Type B pancreatic cell (in vitro differentiated cells): ENCODE measurements around the gene GLYAT. TPM values are rescaled to one million over a fixed set of nuclear protein-coding genes. Genes with fewer than 3 reads are reported as not detected.
A peak's percentile ranks its signal among the peaks of the same experiment; 100 is the strongest.

Experiments
- DNase-seq: peaks from one replicate; pipeline ENCODE4 v3.0.0; 2021; ENCODE audit warnings: mixed read lengths; ENCODE audit not compliant: unreplicated experiment; ENCODE audit errors: extremely low spot score
- H3K27ac Mint-ChIP-seq: 2 replicates; pipeline ENCODE4 v1.8.0; 2021; ENCODE audit warnings: mild to moderate bottlenecking, mixed read lengths
- H3K27me3 Mint-ChIP-seq: 2 replicates; pipeline ENCODE4 v1.8.0; 2021; ENCODE audit warnings: mixed read lengths
- H3K36me3 Mint-ChIP-seq: 2 replicates; pipeline ENCODE4 v1.8.0; 2021; ENCODE audit warnings: mixed read lengths
- H3K4me1 Mint-ChIP-seq: one replicate; pipeline ENCODE4 v1.8.0; 2021; ENCODE audit warnings: mixed read lengths; ENCODE audit not compliant: unreplicated experiment
- H3K4me3 Mint-ChIP-seq: 2 replicates; pipeline ENCODE4 v1.8.0; 2021; ENCODE audit warnings: mild to moderate bottlenecking, mixed read lengths
- H3K9me3 Mint-ChIP-seq: 2 replicates; pipeline ENCODE4 v1.8.0; 2021; ENCODE audit warnings: mixed read lengths
- total RNA-seq: library from RNA; stranded (reverse); gene quantifications from 2 replicates; pipeline ENCODE4 v1.2.1, GENCODE V29; 2021; ENCODE audit warnings: low replicate concordance
- TF ChIP-seq, protein P1 (sequence below): fragments of 200-600 bp; sonication (generic); conservative IDR thresholded peaks from 2 replicates; pipeline ENCODE4 v1.5.0; 2021; ENCODE audit warnings: antibody characterized with exemption, mild to moderate bottlenecking

The GLYAT gene
- total RNA-seq, 1 donor from 2014 or later = 1.6 TPM

- DNase-seq = no peak
- Mint-ChIP-seq H3K27ac (peak overlapping the region; percentile 25), H3K36me3 (no peaks in the 10 kb centered on the region), H3K27me3 (no peaks in the 10 kb centered on the region), H3K4me1 (no peaks in the 10 kb centered on the region), H3K4me3 (no peak overlapping the region), H3K9me3 (no peaks in the 10 kb centered on the region)
- TF ChIP-seq, protein P1, sequence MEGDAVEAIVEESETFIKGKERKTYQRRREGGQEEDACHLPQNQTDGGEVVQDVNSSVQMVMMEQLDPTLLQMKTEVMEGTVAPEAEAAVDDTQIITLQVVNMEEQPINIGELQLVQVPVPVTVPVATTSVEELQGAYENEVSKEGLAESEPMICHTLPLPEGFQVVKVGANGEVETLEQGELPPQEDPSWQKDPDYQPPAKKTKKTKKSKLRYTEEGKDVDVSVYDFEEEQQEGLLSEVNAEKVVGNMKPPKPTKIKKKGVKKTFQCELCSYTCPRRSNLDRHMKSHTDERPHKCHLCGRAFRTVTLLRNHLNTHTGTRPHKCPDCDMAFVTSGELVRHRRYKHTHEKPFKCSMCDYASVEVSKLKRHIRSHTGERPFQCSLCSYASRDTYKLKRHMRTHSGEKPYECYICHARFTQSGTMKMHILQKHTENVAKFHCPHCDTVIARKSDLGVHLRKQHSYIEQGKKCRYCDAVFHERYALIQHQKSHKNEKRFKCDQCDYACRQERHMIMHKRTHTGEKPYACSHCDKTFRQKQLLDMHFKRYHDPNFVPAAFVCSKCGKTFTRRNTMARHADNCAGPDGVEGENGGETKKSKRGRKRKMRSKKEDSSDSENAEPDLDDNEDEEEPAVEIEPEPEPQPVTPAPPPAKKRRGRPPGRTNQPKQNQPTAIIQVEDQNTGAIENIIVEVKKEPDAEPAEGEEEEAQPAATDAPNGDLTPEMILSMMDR = no peak
These were observed 30.8 kb upstream of the GLYAT start for GRCh38 chr11:58762284-58763119.

DNA sequence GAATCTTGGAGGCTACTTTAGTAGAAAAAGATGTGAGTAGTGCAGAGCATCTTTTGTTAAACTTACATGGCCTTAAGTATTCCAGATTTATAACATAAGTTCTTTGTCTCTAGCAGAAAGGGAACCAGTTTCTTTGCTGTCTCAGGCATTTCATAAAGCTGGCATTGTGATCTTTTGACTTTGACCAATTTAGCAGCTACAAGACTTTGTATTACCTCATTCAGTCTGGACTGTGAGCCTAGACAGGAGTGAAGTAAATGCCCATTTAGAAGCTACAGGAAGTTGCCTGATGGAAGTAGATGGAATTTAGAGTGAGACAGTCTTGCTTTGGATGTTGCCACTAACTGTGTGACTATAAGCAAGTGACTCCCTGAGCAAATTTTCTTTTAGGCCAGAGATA, 25.7 kb upstream of the GLYAT start:
- no peaks in the 10 kb centered on the region for H3K9me3 Mint-ChIP-seq

DNA sequence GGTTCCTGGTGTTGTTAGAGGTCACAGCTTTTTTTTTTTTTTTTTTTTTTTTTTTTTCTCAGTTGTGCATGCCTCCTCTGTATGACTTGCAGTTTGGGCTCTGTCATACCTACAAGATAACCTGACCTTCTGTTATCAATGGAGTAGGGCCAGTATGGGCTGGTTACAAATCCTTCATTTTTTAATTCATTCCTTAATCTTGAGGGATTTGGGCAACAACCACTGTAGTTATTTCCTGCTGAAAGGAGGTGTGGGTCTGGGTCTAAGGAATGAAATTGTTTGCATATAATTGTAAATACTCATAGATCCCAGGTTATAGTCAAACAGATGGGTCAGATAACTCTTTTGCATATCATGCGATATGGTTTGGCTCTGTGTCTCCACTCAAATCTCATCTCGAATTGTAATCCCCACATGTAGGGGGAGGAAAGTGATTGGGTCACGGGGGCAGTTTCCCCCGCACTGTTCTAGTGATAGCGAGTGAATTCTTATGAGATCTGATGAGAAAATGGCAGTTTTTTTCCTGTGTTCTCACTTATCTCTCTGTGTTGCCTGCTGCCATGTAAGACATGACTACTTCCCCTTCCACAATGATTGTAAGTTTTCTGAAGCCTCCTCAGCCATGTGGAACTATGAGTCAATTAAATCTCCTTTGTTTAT, 14.1 kb upstream of the GLYAT start:
- TF ChIP-seq, protein P1 = no peak
- no peak for DNase-seq
- no peak overlapping the region for H3K27ac Mint-ChIP-seq
- H3K36me3 Mint-ChIP-seq = no peaks in the 10 kb centered on the region
- no peak overlapping the region for H3K4me3 Mint-ChIP-seq
- H3K4me1 Mint-ChIP-seq = no peaks in the 10 kb centered on the region
- no peaks in the 10 kb centered on the region for H3K9me3 Mint-ChIP-seq
- H3K27me3 Mint-ChIP-seq = no peaks in the 10 kb centered on the region

More for the DNA sequence above, 25.7 kb upstream of the GLYAT start:
- Mint-ChIP-seq H3K27me3 (no peaks in the 10 kb centered on the region), H3K4me1 (no peaks in the 10 kb centered on the region), H3K36me3 (no peaks in the 10 kb centered on the region), H3K27ac (no peak overlapping the region), H3K4me3 (no peak overlapping the region)
- TF ChIP-seq, protein P1 = no peak
- DNase-seq = no peak

- Mint-ChIP-seq H3K9me3 (no peaks in the 10 kb centered on the region), H3K36me3 (no peaks in the 10 kb centered on the region), H3K27me3 (no peaks in the 10 kb centered on the region), H3K4me3 (no peak overlapping the region), H3K27ac (no peak overlapping the region), H3K4me1 (no peaks in the 10 kb centered on the region)
- TF ChIP-seq, protein P1 = no peak
- DNase-seq = no peak
These were observed 13.4 kb upstream of the GLYAT start for GRCh38 chr11:58744988-58745704.

DNA sequence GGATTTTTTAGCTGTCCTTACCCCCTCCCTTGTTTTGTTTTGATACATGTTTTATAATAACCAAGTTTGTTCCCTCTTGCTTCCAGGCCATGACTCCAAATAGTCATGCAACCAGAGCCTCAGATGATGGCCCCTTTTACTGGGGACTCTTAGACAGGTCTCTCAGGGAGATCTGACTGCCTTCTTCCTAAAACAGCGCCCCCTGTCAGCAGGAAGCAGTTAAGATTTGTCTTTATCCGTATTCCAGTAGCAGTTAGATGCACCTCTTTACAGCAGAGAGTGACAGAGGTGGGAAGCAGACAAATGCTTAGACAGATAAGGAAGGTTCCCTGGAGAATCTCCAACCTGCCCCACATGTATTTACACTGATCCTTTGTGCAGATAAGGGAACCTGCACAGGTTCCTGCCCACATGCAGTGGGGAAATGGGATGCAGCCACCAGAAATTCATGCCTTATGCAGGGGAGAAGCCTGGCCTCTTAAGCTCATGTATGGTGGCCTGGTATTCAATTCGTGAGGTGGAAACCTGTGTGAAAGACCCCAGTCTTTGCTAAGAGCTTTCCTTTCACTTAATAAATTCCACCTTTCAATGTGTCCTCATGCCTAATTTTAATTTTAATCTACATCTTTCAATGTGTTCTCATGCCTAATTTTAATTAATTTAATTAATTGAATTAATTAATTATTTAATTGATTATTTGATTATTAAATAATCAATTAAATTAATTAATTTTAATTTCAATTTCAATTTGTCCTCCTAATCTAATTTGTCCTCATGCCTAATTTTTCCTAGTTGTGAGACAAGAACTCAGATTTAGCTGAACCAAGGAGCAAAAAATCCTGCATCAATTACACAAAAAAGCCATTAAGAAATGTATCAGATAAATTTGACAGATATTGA, 11.5 kb upstream of the GLYAT start:
- Mint-ChIP-seq H3K4me3 (no peak overlapping the region), H3K27me3 (no peaks in the 10 kb centered on the region), H3K4me1 (no peaks in the 10 kb centered on the region), H3K27ac (no peak overlapping the region), H3K9me3 (no peaks in the 10 kb centered on the region), H3K36me3 (no peaks in the 10 kb centered on the region)
- TF ChIP-seq, protein P1 = no peak
- DNase-seq = no peak
